Measurements from ENCODE around the gene STARD3NL. TPM values are rescaled to one million over a fixed set of nuclear protein-coding genes. Genes with fewer than 3 reads are reported as not detected.

Gene STARD3NL
- total and polyA plus RNA-seq, 2 donors from 2014 or later = 41.0 to 47.9 TPM

GRCh38 chr7:38162036-38162435 lies 16.0 kb upstream of the STARD3NL start:
- intact Hi-C loops (cut with DNase I) = no loop called here
- H3K27ac ChIP-seq (ENCODE audit: low read depth in 2 of 2, low read length in 2 of 2) = no peak overlapping the region
- no peaks in the 10 kb centered on the region for H3K27me3 ChIP-seq (ENCODE audit: control insufficient read depth, insufficient read depth, low read length)
- FAIRE-seq (no peak), DNase-seq (no peak)
- H3K4me3 ChIP-seq (ENCODE audit: low read length in 3 of 3) = no peak overlapping the region
- H3K4me1 ChIP-seq (ENCODE audit: control insufficient read depth in 2 of 3, insufficient read depth in 2 of 3, low read depth in 1 of 3, low read length in 3 of 3) = no peaks in the 10 kb centered on the region
- no peaks in the 10 kb centered on the region for H3K36me3 ChIP-seq (ENCODE audit: control insufficient read depth in 2 of 3, insufficient read depth in 3 of 3, low read length in 3 of 3)
- no peaks in the 10 kb centered on the region for H3K9me3 ChIP-seq (ENCODE audit: control insufficient read depth in 2 of 3, insufficient read depth in 1 of 3, low read length in 3 of 3)
- no peak overlapping the region for H3K9ac ChIP-seq (ENCODE audit: low read length in 3 of 3)
- TF ChIP-seq, protein P1, sequence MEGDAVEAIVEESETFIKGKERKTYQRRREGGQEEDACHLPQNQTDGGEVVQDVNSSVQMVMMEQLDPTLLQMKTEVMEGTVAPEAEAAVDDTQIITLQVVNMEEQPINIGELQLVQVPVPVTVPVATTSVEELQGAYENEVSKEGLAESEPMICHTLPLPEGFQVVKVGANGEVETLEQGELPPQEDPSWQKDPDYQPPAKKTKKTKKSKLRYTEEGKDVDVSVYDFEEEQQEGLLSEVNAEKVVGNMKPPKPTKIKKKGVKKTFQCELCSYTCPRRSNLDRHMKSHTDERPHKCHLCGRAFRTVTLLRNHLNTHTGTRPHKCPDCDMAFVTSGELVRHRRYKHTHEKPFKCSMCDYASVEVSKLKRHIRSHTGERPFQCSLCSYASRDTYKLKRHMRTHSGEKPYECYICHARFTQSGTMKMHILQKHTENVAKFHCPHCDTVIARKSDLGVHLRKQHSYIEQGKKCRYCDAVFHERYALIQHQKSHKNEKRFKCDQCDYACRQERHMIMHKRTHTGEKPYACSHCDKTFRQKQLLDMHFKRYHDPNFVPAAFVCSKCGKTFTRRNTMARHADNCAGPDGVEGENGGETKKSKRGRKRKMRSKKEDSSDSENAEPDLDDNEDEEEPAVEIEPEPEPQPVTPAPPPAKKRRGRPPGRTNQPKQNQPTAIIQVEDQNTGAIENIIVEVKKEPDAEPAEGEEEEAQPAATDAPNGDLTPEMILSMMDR (IDR thresholded peaks at IDR 0.05; ENCODE audit: borderline replicate concordance, extremely low read depth, insufficient read depth) = no peak

DNA sequence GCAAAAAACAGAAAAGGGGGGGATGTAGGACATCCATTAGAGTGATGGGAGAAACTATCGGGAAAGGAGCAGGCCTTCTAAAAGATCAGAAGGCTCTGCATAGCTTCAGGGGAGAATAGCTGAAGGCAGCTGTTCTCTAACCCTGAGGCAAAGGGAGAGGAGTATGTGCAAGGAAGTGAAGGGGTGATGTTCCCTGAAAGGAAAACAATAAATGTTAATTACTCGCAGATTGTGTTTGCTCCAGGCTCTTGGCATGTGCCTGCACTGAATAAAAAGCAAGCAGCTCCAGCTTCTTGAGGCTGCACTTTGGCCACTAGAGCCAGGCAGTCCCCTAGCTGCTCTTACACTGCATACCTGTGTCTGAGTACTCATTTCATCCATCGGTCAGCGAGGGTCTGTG lies 14.4 kb upstream of the STARD3NL start:
- no peaks in the 10 kb centered on the region for H3K4me1 ChIP-seq (ENCODE audit: control insufficient read depth in 2 of 3, insufficient read depth in 2 of 3, low read depth in 1 of 3, low read length in 3 of 3)
- TF ChIP-seq, protein P1 (IDR thresholded peaks at IDR 0.05; ENCODE audit: borderline replicate concordance, extremely low read depth, insufficient read depth) = no peak
- no peak overlapping the region for H3K9ac ChIP-seq (ENCODE audit: low read length in 3 of 3)
- FAIRE-seq = no peak
- no peak for DNase-seq
- intact Hi-C loops (cut with DNase I) = no loop called here
- no peaks in the 10 kb centered on the region for H3K27me3 ChIP-seq (ENCODE audit: control insufficient read depth, insufficient read depth, low read length)
- no peak overlapping the region for H3K27ac ChIP-seq (ENCODE audit: low read depth in 2 of 2, low read length in 2 of 2)
- no peak overlapping the region for H3K4me3 ChIP-seq (ENCODE audit: low read length in 3 of 3)
- H3K9me3 ChIP-seq (ENCODE audit: control insufficient read depth in 2 of 3, insufficient read depth in 1 of 3, low read length in 3 of 3) = no peaks in the 10 kb centered on the region
- no peaks in the 10 kb centered on the region for H3K36me3 ChIP-seq (ENCODE audit: control insufficient read depth in 2 of 3, insufficient read depth in 3 of 3, low read length in 3 of 3)

- no peaks in the 10 kb centered on the region for H3K36me3 ChIP-seq (ENCODE audit: control insufficient read depth in 2 of 3, insufficient read depth in 3 of 3, low read length in 3 of 3)
- H3K9ac ChIP-seq (ENCODE audit: low read length in 3 of 3) = no peak overlapping the region
- intact Hi-C loops (cut with DNase I) = no loop called here
- no peaks in the 10 kb centered on the region for H3K27me3 ChIP-seq (ENCODE audit: control insufficient read depth, insufficient read depth, low read length)
- TF ChIP-seq, protein P1 (IDR thresholded peaks at IDR 0.05; ENCODE audit: borderline replicate concordance, extremely low read depth, insufficient read depth) = no peak
- no peak overlapping the region for H3K27ac ChIP-seq (ENCODE audit: low read depth in 2 of 2, low read length in 2 of 2)
- no peak for DNase-seq
- no peak for FAIRE-seq
- H3K9me3 ChIP-seq (ENCODE audit: control insufficient read depth in 2 of 3, insufficient read depth in 1 of 3, low read length in 3 of 3) = no peaks in the 10 kb centered on the region
- H3K4me3 ChIP-seq (ENCODE audit: low read length in 3 of 3) = no peak overlapping the region
- no peaks in the 10 kb centered on the region for H3K4me1 ChIP-seq (ENCODE audit: control insufficient read depth in 2 of 3, insufficient read depth in 2 of 3, low read depth in 1 of 3, low read length in 3 of 3)
These were observed 9.0 kb upstream of the STARD3NL start for GRCh38 chr7:38168890-38169570.

- H3K9ac ChIP-seq (ENCODE audit: low read length in 3 of 3) = no peak overlapping the region
- no peaks in the 10 kb centered on the region for H3K4me1 ChIP-seq (ENCODE audit: control insufficient read depth in 2 of 3, insufficient read depth in 2 of 3, low read depth in 1 of 3, low read length in 3 of 3)
- FAIRE-seq (no peak), DNase-seq (peak in 3 of 5 donors; percentile 9 to 85 (median 44))
- H3K4me3 ChIP-seq (ENCODE audit: low read length in 3 of 3) = no peak overlapping the region
- H3K27me3 ChIP-seq (ENCODE audit: control insufficient read depth, insufficient read depth, low read length) = no peaks in the 10 kb centered on the region
- TF ChIP-seq, protein P1 (IDR thresholded peaks at IDR 0.05; ENCODE audit: borderline replicate concordance, extremely low read depth, insufficient read depth) = no peak
- no peak overlapping the region for H3K27ac ChIP-seq (ENCODE audit: low read depth in 2 of 2, low read length in 2 of 2)
- no peaks in the 10 kb centered on the region for H3K36me3 ChIP-seq (ENCODE audit: control insufficient read depth in 2 of 3, insufficient read depth in 3 of 3, low read length in 3 of 3)
- H3K9me3 ChIP-seq (ENCODE audit: control insufficient read depth in 2 of 3, insufficient read depth in 1 of 3, low read length in 3 of 3) = no peaks in the 10 kb centered on the region
- intact Hi-C loops (cut with DNase I) = no loop called here
These were observed 8.2 kb upstream of the STARD3NL start for GRCh38 chr7:38169847-38170246.
